ENCODE results near the gene CMTM4. TPM values are rescaled to one million over a fixed set of nuclear protein-coding genes. Genes with fewer than 3 reads are reported as not detected.
"Not testable (repeated sequence)": the region's sequence is repeated elsewhere in the genome, so short reads cannot be mapped to it uniquely, and the experiment has no call there.

Gene CMTM4
- total RNA-seq, 1 donor from 2014 or later = 11.3 TPM

DNA sequence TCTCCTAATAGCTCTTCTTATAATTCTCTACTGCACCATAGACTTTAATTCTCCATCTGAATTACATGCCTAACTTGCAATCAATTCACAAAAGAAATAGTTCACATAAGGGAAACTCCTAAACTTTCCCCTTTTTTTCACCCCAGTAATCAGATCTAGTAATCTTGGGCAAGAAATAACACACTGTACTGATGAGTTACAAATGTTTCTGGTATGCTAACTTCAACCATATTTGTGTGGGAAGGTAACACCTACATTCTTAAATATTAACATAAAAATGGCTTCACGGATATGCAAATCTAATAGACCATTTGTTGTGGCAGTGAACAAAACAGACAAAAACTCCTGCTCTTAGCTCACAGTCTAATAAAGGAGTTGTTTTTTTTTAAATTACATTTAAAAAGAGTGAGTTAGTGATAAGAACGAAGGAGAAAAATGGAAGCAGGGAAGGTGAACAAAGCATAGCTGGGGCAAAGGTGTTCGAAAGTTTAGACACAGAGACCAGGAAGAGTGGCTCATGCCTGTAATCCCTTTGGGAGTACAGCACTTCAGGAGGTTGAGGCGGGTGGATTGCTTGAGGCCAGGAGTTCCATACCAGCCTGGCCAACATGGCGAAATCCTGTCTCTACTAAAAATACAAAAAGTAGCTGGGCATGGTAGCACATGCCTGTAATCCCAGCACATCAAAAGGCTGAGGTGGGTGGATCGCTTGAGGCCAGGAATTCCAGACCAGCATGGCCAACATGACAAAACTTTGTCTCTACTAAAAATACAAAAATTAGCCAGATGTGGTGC is 57.3 kb downstream of the CMTM4 start:
- intact Hi-C loops (cut with micrococcal nuclease) = no loop called here
- Histone ChIP-seq H3K36me3 (no peaks in the 10 kb centered on the region), H3K4me3 (no peak overlapping the region), H3K27ac (replicated peaks) (no peak overlapping the region), H3K4me1 (no peaks in the 10 kb centered on the region), H3K9me3 (replicated peaks) (no peaks in the 10 kb centered on the region), H3K27me3 (ENCODE audit: low read depth) (no peaks in the 10 kb centered on the region)
- no peak for DNase-seq
- TF ChIP-seq CTCF (IDR thresholded peaks at IDR 0.05; ENCODE audit: borderline replicate concordance) = no peak

DNA sequence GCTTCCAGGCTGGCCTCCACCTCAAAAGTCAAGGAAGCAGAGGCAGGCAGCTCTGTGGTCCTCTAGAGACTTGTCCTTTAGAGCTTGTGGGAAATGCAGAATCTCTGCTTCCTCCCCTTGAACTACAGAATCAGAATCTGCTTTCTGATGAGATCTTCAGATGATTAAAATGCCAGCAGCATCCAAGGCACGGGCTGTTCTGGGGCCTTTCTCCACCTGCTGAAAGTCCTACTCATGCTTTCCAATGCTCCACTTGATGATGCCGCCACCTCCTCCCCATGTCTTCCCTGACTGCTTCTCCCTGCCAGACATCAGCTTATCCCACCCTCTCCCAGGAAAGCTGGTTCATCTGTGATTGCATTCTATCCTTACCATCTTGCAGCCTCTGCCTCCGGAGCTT is 58.7 kb downstream of the CMTM4 start:
- Histone ChIP-seq H3K4me3 (no peak overlapping the region), H3K27ac (replicated peaks) (no peak overlapping the region), H3K27me3 (ENCODE audit: low read depth) (no peaks in the 10 kb centered on the region), H3K36me3 (no peaks in the 10 kb centered on the region), H3K9me3 (replicated peaks) (no peaks in the 10 kb centered on the region), H3K4me1 (no peaks in the 10 kb centered on the region)
- no peak for DNase-seq
- intact Hi-C loops (cut with micrococcal nuclease) = no loop called here
- TF ChIP-seq CTCF (IDR thresholded peaks at IDR 0.05; ENCODE audit: borderline replicate concordance) = no peak

GRCh38 chr16:66636199-66636598 is 60.3 kb downstream of the CMTM4 start:
- intact Hi-C loops (cut with micrococcal nuclease) = no loop called here
- no peaks in the 10 kb centered on the region for H3K36me3 ChIP-seq
- TF ChIP-seq CTCF (IDR thresholded peaks at IDR 0.05; ENCODE audit: borderline replicate concordance) = no peak
- no peaks in the 10 kb centered on the region for H3K9me3 ChIP-seq (replicated peaks)
- no peak overlapping the region for H3K4me3 ChIP-seq
- H3K4me1 ChIP-seq = no peaks in the 10 kb centered on the region
- no peak for DNase-seq
- no peak overlapping the region for H3K27ac ChIP-seq (replicated peaks)
- H3K27me3 ChIP-seq (ENCODE audit: low read depth) = no peaks in the 10 kb centered on the region

GRCh38 chr16:66635406-66635805 is 61.1 kb downstream of the CMTM4 start:
- Histone ChIP-seq H3K4me3 (no peak overlapping the region), H3K27me3 (ENCODE audit: low read depth) (no peaks in the 10 kb centered on the region), H3K27ac (replicated peaks) (no peak overlapping the region), H3K36me3 (no peaks in the 10 kb centered on the region), H3K9me3 (replicated peaks) (no peaks in the 10 kb centered on the region), H3K4me1 (no peaks in the 10 kb centered on the region)
- TF ChIP-seq CTCF (IDR thresholded peaks at IDR 0.05; ENCODE audit: borderline replicate concordance) = no peak
- DNase-seq = no peak
- intact Hi-C loops (cut with micrococcal nuclease) = no loop called here

- no peak overlapping the region for H3K4me3 ChIP-seq
- intact Hi-C loops (cut with micrococcal nuclease) = no loop called here
- no peaks in the 10 kb centered on the region for H3K36me3 ChIP-seq
- DNase-seq = no peak
- no peaks in the 10 kb centered on the region for H3K4me1 ChIP-seq
- no peak for TF ChIP-seq CTCF (IDR thresholded peaks at IDR 0.05; ENCODE audit: borderline replicate concordance)
- no peaks in the 10 kb centered on the region for H3K27me3 ChIP-seq (ENCODE audit: low read depth)
- H3K9me3 ChIP-seq (replicated peaks) = no peaks in the 10 kb centered on the region
- H3K27ac ChIP-seq (replicated peaks) = no peak overlapping the region
Measured at GRCh38 chr16:66634527-66635196, 61.9 kb downstream of the CMTM4 start.

DNA sequence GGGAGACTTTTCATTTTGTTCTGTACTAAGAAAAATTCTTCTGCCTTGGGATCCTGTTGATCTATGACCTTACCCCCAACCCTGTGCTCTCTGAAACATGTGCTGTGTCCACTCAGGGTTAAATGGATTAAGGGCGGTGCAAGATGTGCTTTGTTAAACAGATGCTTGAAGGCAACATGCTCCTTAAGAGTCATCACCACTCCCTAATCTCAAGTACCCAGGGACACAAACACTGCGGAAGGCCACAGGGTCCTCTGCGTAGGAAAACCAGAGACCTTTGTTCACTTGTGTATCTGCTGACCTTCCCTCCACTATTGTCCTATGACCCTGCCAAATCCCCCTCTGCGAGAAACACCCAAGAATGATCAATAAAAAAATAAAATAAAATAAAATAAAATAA is 65.0 kb downstream of the CMTM4 start:
- H3K4me3 ChIP-seq; H3K27ac ChIP-seq (replicated peaks); intact Hi-C loops (cut with micrococcal nuclease); DNase-seq; H3K27me3 ChIP-seq (ENCODE audit: low read depth); H3K36me3 ChIP-seq; H3K4me1 ChIP-seq; H3K9me3 ChIP-seq (replicated peaks): not testable (repeated sequence)

GRCh38 chr16:66630561-66631260 is 65.8 kb downstream of the CMTM4 start:
- H3K27ac ChIP-seq (replicated peaks); H3K27me3 ChIP-seq (ENCODE audit: low read depth); DNase-seq; H3K4me3 ChIP-seq; H3K4me1 ChIP-seq; H3K9me3 ChIP-seq (replicated peaks); intact Hi-C loops (cut with micrococcal nuclease); H3K36me3 ChIP-seq: not testable (repeated sequence)

All from left ventricle myocardium inferior (tissue), 1 donor.